Fibroblast of lung (primary cell): ENCODE data around the gene HPSE2.

Experiments used
- CTCF ChIP-seq, 2 donors: IDR thresholded peaks in 1 of 2; conservative IDR thresholded peaks in 1 of 2; 1 replicate in 1 of 2; 2 replicates in 1 of 2; pipeline ENCODE4 v1.5.1; 2011 to 2012; ENCODE audit warnings: low read length in 2 of 2, control low read depth in 1 of 2, inconsistent platforms in 1 of 2, low read depth in 1 of 2, mild to moderate bottlenecking in 1 of 2
- EZH2 ChIP-seq: IDR thresholded peaks from 2 replicates; pipeline ENCODE4 v1.5.1; 2012; ENCODE audit warnings: low read length, control low read depth, mild to moderate bottlenecking; ENCODE audit errors: missing control alignments

DNA sequence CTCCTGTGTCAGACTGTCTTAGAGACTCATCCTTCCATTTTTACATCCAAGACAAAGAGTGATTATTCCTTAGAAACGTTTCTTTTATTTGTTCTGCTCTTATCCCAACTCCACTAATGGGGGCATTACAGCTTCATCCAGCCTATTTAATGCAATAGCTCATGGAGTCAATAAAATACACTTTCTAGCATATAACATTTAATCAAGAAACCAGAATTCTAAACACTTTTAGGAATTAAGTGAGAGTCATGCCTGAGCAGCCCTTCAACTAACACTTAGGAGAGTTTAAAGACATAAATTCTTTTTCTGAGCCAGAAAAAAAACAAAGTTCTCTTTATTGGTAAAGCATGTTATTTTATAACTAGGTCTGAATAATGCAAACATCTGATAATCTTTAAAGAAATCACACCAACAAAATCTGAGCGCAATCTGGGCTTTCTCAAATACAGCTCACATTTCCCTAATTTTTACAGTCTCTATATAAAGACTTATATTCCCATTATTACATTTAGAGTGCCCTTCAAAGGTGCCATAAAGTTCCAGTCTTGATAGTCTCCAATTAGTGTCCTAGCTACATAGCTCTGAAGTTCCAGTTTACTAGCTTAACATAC lies 427.3 kb downstream of the HPSE2 start:
- TF ChIP-seq EZH2 (no peak), CTCF (conservative IDR thresholded peaks at IDR 0.05 in 1 of 2, IDR thresholded peaks at IDR 0.05 in 1 of 2; ENCODE audit: low read depth in 1 of 2, low read length in 2 of 2) (no peak)
